GDM1 (cell line): ENCODE results near the gene ALKBH8.
"Not testable (repeated sequence)": the region's sequence is repeated elsewhere in the genome, so short reads cannot be mapped to it uniquely, and the experiment has no call there.

Experiments
- DNase-seq: peaks from one replicate; lab custom pipeline; 2025; lab: John Stamatoyannopoulos, UW

Gene ALKBH8

DNA sequence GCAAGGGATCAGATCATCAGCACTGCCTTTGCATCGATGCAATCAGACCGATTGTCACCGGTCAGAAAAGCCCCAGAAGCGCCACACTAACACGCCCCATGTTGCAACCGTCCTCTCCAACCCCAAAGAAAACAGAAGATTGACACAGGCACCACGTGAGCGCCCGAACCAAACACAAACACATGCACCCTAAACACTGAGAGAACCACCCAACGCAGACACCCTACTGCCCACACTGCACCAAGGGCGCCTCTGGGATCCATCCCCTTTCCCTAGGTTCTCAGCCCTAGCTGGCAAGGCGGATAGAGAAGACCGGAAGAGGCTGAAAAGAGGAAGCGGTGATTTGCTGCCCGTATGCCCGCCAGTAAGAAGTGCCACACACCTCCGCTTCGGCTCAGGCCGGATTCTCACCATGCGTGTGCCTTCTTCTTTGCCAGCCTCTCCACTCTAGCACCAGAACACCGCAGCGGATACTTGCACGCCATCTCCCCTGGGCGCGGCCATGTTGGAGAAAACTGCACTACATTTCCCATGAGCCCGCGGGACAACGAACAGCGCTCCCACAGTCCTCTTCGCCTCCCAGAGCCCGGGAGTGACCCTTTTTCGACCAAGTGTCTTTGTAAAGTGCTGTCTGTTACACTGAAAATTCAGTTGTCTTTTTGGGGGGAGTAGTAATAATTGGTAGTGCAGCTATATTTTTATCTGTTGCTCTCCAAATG is at the start of gene ALKBH8:
TSS of gene ALKBH8 (minus strand) at position 517 of the 719 bp plus-strand sequence. CDS start 4,842 bp downstream, outside the sequence.
- DNase-seq = peak; percentile 47

- no peak for DNase-seq
These were observed 46.9 kb upstream of the ALKBH8 start for GRCh38 chr11:107612445-107612844.

GRCh38 chr11:107609400-107610218 is 44.1 kb upstream of the ALKBH8 start:
- DNase-seq = no peak

GRCh38 chr11:107608809-107609208 is 43.3 kb upstream of the ALKBH8 start:
- no peak for DNase-seq

DNA sequence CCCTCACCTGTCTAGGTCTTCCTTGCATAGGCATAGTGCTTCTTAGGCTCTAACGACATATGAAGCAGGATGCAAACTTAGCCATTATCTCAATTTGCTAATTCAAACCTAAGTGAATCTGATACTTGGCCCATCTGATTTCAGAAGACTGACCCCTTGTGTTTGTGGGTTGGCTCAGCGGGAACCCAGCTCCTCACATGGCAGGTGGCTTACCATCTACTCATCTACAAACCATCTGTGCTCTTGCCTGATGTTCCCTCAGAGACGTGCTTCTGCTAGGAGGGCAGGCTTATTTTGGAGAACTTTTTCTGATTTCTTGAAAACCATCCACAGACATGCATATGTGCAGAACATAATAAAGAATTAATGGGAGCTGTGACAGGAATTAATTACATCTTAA is 40.6 kb upstream of the ALKBH8 start:
- no peak for DNase-seq

- no peak for DNase-seq
These were observed 39.8 kb upstream of the ALKBH8 start for GRCh38 chr11:107605061-107606006.

DNA sequence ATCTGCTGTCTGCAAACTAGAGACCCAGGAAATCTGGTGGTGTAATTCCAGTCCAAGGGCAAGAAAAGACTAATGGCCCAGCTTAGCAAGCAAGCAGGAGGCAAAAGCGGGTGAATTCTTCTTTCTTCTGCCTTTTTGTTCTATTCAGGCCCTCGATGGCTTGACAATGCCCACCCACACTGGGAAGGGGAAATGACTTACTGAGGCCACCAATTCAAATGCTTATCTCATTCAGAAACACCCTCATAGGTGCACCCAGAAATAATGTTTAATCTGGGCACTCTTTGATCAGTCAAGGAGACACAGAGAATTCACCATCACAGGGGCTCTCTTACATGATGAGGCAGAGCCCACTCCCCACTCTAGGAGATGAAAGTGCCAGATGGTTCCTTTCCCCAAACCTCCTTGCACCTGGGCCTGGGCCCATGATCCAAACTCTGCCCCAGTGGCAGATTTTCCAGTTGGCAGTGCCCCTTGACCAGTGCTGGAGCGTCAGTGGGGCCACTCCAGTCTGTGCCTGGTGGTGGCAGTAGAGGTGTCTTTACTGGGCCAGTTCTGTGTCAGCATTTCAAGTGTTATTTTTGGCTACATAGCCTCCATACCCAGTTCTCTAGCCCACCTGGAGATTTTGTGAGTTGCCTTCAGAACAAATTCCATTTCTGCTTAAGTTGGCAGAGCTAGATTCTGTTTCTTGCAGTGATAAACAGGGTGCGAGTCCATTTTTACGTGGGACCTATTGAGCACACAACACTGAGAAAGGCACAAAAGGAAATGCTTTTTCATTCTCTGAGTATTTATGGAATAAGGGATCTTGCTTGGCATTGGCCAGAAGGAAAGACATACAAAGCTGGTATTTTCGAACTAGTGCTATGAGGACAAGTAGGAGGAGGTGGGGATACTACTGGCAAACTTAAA is 32.9 kb upstream of the ALKBH8 start:
- DNase-seq = no peak

DNA sequence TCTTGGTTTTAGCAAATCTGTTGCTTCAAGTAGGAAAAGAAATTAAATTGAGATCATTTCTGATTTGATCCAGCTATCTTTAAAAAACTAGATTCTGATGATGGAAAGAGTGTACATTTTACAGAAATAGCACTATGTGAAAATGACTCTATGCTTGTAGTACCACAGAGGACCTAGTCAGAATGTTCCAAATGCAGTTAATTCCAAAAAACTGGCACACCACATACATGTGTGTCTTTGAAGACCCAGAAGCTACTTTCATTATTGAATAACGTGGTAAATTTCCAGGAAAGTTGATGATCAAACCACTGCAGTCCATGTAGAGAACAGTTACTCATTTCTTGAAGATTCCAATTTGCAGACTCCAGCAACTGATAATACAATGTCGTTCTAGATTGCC is 29.2 kb upstream of the ALKBH8 start:
- no peak for DNase-seq

DNA sequence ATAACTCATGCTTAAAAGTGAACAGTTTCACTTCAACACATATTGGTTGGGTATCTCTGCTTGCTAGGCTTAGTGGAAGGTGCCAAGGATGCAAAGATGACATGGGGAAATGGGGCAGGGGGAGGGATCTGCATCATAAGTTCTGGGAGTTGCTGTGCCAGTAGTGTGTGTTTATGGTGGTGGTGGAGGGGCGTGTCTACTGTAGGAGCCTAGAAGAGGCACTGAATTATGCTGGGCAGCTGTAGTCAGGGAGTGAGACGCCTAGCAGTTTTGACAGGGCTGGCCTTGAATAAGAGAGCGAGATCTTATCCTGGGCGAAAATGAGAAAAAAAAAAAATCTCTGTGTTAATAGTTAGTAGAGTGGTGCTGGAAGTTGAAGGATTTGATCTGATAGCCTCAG is 28.4 kb upstream of the ALKBH8 start:
- no peak for DNase-seq

GRCh38 chr11:107592813-107593212 is 27.3 kb upstream of the ALKBH8 start:
- no peak for DNase-seq

DNA sequence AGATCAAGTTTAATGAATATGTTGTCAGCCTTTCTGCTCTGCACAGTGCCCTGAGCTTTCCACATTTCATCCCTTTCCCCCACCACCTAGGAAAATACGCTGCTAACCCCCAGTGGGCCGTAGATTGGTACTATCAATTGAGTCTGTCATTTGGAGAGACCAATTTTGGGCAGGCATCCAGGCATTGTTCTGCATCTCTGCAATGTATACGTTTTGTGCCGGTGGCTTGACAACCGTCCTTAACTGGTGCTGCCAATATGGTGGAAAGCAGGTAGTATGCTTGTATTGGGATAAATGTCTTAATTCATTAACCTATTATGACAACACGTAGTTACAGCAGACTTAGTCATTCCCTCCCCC is 26.7 kb upstream of the ALKBH8 start:
- no peak for DNase-seq

- no peak for DNase-seq
These were observed 26.1 kb upstream of the ALKBH8 start for GRCh38 chr11:107591378-107592230.

- no peak for DNase-seq
These were observed 25.2 kb upstream of the ALKBH8 start, which contains the start of gene ELMOD1 for GRCh38 chr11:107590460-107591377. TSS of gene ELMOD1 (plus strand) at chr11:107591147. CDS start at chr11:107618190, 27,043 bp downstream.

GRCh38 chr11:107587306-107587979 is 21.9 kb upstream of the ALKBH8 start:
- no peak for DNase-seq

DNA sequence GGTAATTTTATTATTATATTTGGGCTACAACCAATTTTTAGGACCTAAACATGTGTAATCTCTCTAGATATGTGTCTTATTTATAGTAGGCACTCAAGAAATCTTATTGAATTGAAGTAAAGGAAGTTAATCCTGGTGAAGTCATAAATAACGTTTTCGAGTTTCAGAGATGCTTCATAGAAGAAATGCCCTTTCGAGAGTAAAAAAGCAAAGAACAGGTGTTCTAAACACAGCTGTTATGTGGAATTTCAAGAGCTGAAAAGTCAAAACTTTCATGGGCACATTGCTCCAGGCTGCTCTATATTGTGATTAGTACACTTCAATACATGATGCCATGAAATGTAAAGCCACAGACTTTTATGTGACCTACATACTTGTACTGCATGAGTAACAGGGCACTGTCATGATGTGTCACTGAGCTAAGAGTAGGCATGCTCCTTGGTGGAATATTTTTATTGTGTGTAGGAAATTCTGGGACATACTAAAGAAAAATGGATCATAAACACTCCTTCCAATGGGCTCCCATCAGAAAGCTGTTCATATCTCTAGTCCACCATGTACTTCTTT is 18.2 kb upstream of the ALKBH8 start:
- DNase-seq = no peak

DNA sequence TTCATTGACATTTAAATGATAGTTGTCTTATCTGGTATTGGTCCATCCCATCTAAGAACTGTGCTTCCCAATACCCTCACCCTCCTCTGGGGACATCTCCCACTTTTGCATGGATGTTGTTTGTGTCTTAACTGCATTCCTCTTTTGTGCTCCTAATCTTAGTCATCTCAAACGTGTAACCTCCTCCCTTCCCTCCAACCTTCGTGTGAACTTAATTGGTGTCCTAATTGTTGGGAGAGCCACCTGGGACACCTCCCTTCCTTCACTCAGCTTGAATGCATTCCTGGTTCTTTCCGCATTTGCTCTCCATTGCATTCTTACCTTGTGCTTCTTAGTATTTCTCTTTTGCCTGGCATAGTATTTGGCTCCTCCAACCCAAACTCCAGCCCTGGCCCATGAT is 15.6 kb upstream of the ALKBH8 start:
- no peak for DNase-seq

GRCh38 chr11:107579169-107579568 is 13.6 kb upstream of the ALKBH8 start:
- not testable (repeated sequence) for DNase-seq

GRCh38 chr11:107577346-107577711 is 11.8 kb upstream of the ALKBH8 start:
- no peak for DNase-seq
